ENCODE data around the gene MVB12B. TPM values are rescaled to one million over a fixed set of nuclear protein-coding genes. Genes with fewer than 3 reads are reported as not detected.

Gene MVB12B
- total and polyA plus RNA-seq, 2 donors (not counting 1 experiment from before 2014, with no cell fraction given): 2.5 to 2.6 TPM

DNA sequence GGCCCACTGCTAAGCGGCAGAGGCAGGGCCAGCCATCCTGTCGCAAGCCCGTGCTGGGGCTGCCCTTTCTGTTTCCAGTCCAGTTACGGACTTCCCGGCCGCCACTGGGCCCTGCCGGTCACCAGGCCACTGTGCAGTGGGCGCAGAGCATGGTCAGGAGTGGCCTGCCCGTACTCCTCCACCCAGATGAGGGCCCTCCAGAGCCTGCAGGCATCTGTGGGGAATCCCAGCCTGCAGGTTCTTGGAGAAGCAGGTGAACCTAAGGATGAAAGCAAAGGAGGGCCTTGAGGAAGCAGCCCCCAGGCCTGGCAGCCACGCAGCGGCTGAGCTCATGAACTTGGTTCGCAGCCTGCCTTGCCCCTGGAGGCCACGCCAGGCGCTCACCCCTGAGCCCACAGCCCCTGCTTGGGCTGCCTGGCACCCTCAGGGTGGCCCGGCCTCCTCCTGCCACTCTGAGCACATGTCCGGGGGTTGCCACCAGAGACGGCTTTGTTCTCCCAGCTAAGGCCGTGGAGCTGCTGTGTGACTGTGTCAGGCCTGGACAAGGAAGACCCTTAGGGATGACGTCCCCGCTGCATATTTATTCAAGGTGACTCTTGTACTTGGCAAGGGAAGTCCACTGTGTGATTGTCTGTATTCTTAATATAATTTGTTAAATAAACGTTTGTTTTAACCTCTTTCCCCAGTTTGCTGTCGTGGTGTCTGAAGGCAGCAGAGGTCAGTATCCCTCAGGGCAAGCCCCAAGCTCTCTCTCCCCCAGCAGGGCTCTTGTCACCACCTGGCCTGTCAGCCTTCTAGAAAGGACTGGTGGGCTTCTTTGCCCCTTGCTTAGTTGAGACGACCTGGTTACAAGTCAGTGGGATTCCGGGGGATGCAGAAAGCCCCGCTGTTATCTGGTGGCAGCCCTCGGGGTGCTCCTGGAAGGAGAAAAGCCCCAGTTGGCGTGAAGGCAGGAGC is 180.0 kb downstream of the MVB12B start:
- Histone ChIP-seq H3K27ac (ENCODE audit: insufficient read depth, low read length) (no peak overlapping the region), H3K79me2 (ENCODE audit: control insufficient read depth, insufficient read depth, low read length) (no peaks in the 10 kb centered on the region), H3K9ac (ENCODE audit: insufficient read depth, low read length) (no peak overlapping the region), H3K4me1 (ENCODE audit: control insufficient read depth, extremely low read depth, insufficient read depth, low read length) (no peaks in the 10 kb centered on the region), H3K4me3 (replicated peaks in 1 of 4; ENCODE audit: control extremely low read depth in 1 of 4, insufficient read depth in 1 of 4, low read depth in 3 of 4, low read length in 4 of 4) (no peak overlapping the region), H3K36me3 (ENCODE audit: control insufficient read depth, insufficient read depth, low read length) (no peaks in the 10 kb centered on the region), H3K4me2 (ENCODE audit: extremely low read depth, insufficient read depth, low read length) (no peak overlapping the region), H2AFZ (ENCODE audit: low read length) (no peak overlapping the region), H3K27me3 (ENCODE audit: control insufficient read depth, insufficient read depth, low read length) (no peaks in the 10 kb centered on the region), H3K9me3 (ENCODE audit: control insufficient read depth, insufficient read depth, low read depth, low read length) (no peaks in the 10 kb centered on the region), H4K20me1 (ENCODE audit: control insufficient read depth, extremely low read depth, insufficient read depth, low read length) (no peaks in the 10 kb centered on the region)
- no peak for DNase-seq (ENCODE audit: low read depth in 2 of 2)
- TF ChIP-seq, protein P1, sequence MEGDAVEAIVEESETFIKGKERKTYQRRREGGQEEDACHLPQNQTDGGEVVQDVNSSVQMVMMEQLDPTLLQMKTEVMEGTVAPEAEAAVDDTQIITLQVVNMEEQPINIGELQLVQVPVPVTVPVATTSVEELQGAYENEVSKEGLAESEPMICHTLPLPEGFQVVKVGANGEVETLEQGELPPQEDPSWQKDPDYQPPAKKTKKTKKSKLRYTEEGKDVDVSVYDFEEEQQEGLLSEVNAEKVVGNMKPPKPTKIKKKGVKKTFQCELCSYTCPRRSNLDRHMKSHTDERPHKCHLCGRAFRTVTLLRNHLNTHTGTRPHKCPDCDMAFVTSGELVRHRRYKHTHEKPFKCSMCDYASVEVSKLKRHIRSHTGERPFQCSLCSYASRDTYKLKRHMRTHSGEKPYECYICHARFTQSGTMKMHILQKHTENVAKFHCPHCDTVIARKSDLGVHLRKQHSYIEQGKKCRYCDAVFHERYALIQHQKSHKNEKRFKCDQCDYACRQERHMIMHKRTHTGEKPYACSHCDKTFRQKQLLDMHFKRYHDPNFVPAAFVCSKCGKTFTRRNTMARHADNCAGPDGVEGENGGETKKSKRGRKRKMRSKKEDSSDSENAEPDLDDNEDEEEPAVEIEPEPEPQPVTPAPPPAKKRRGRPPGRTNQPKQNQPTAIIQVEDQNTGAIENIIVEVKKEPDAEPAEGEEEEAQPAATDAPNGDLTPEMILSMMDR (conservative IDR thresholded peaks at IDR 0.05 in 1 of 2, IDR thresholded peaks at IDR 0.05 in 1 of 2; ENCODE audit: low read depth in 1 of 2, low read length in 2 of 2): no peak
- TF ChIP-seq EZH2 (IDR thresholded peaks at IDR 0.05; ENCODE audit: low read length, missing control alignments): no peak

DNA sequence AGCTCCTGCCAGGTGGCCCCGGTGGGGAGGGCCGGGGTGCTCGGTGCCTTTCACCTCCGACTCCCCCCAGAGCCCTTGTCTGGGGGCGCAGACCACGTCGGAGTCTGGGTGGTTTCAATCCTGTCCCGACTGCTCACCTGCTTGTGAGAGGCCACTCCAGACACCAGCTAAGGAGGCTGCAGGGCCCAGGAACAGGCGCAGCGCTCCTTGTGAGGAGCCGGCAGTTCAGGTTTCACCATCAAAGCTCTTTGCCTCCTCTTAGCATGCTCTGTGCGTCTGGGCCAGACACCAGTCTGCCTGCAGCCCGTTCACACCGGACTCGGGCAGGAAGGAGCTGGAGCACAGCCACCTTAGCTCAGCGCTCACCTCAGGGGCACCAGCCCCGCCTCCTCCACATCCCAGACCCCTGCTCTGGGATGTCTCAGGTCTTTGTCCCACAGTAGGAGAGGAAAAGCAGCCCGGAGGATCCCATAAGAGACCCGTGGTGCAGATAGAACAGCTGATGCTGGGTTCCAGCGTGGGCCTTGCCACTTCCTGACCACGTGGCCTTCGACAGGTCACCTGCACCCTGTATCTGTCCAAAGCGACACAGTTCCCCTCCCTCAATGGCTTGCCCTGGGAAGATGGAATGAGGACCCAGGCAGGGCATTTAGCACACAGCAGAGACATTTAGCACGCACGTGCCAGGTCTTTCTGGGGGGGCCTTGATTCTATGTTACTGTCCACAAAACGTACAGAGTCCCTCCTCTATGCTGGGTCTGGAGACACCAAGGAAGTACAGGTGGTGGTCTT is 180.9 kb downstream of the MVB12B start:
- no peaks in the 10 kb centered on the region for H3K36me3 ChIP-seq (ENCODE audit: control insufficient read depth, insufficient read depth, low read length)
- no peak overlapping the region for H2AFZ ChIP-seq (ENCODE audit: low read length)
- no peaks in the 10 kb centered on the region for H3K9me3 ChIP-seq (ENCODE audit: control insufficient read depth, insufficient read depth, low read depth, low read length)
- H3K79me2 ChIP-seq (ENCODE audit: control insufficient read depth, insufficient read depth, low read length): no peaks in the 10 kb centered on the region
- no peak overlapping the region for H3K9ac ChIP-seq (ENCODE audit: insufficient read depth, low read length)
- no peak overlapping the region for H3K27ac ChIP-seq (ENCODE audit: insufficient read depth, low read length)
- H3K4me2 ChIP-seq (ENCODE audit: extremely low read depth, insufficient read depth, low read length): no peak overlapping the region
- no peak for DNase-seq (ENCODE audit: low read depth in 2 of 2)
- H3K4me3 ChIP-seq (replicated peaks in 1 of 4; ENCODE audit: control extremely low read depth in 1 of 4, insufficient read depth in 1 of 4, low read depth in 3 of 4, low read length in 4 of 4): no peak overlapping the region
- TF ChIP-seq, protein P1 (conservative IDR thresholded peaks at IDR 0.05 in 1 of 2, IDR thresholded peaks at IDR 0.05 in 1 of 2; ENCODE audit: low read depth in 1 of 2, low read length in 2 of 2): no peak
- TF ChIP-seq EZH2 (IDR thresholded peaks at IDR 0.05; ENCODE audit: low read length, missing control alignments): no peak
- H3K4me1 ChIP-seq (ENCODE audit: control insufficient read depth, extremely low read depth, insufficient read depth, low read length): no peaks in the 10 kb centered on the region
- no peaks in the 10 kb centered on the region for H4K20me1 ChIP-seq (ENCODE audit: control insufficient read depth, extremely low read depth, insufficient read depth, low read length)
- H3K27me3 ChIP-seq (ENCODE audit: control insufficient read depth, insufficient read depth, low read length): no peaks in the 10 kb centered on the region

DNA sequence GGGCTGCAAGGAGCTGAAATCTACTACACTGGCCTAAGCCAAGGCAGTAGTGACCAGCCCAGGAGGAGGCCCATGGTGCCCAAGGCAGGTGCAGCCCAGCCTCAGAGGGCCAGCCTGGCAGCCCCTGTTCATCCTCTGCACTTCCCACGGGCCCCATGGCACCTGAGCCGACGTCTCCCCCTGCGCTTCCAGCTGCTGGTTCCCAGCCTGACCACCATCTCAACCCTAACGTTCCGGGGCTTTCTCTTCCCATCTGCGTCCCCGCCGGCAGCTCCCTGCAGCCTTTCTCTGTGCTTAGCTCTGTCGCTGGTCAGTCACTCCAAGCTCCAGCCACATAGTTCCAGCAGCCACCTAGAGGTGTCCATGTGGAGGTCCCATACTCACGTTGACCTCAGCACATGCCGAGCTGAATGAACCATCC is 181.6 kb downstream of the MVB12B start:
- Histone ChIP-seq H3K4me2 (ENCODE audit: extremely low read depth, insufficient read depth, low read length) (no peak overlapping the region), H3K27me3 (ENCODE audit: control insufficient read depth, insufficient read depth, low read length) (peaks cover 2% of the 10 kb centered on the region), H3K4me1 (ENCODE audit: control insufficient read depth, extremely low read depth, insufficient read depth, low read length) (no peaks in the 10 kb centered on the region), H3K27ac (ENCODE audit: insufficient read depth, low read length) (no peak overlapping the region), H4K20me1 (ENCODE audit: control insufficient read depth, extremely low read depth, insufficient read depth, low read length) (no peaks in the 10 kb centered on the region), H3K9ac (ENCODE audit: insufficient read depth, low read length) (no peak overlapping the region), H2AFZ (ENCODE audit: low read length) (no peak overlapping the region), H3K9me3 (ENCODE audit: control insufficient read depth, insufficient read depth, low read depth, low read length) (no peaks in the 10 kb centered on the region), H3K36me3 (ENCODE audit: control insufficient read depth, insufficient read depth, low read length) (no peaks in the 10 kb centered on the region), H3K79me2 (ENCODE audit: control insufficient read depth, insufficient read depth, low read length) (no peaks in the 10 kb centered on the region), H3K4me3 (replicated peaks in 1 of 4; ENCODE audit: control extremely low read depth in 1 of 4, insufficient read depth in 1 of 4, low read depth in 3 of 4, low read length in 4 of 4) (no peak overlapping the region)
- TF ChIP-seq EZH2 (IDR thresholded peaks at IDR 0.05; ENCODE audit: low read length, missing control alignments): no peak
- TF ChIP-seq, protein P1 (conservative IDR thresholded peaks at IDR 0.05 in 1 of 2, IDR thresholded peaks at IDR 0.05 in 1 of 2; ENCODE audit: low read depth in 1 of 2, low read length in 2 of 2): no peak
- DNase-seq (ENCODE audit: low read depth in 2 of 2): no peak

Measured in fibroblast of lung (primary cell).